Measurements from ENCODE around the gene RAB35.

The RAB35 gene

GRCh38 chr12:120102189-120103043 is 14.1 kb downstream of the RAB35 start:
- DNase-seq: no peak

DNA sequence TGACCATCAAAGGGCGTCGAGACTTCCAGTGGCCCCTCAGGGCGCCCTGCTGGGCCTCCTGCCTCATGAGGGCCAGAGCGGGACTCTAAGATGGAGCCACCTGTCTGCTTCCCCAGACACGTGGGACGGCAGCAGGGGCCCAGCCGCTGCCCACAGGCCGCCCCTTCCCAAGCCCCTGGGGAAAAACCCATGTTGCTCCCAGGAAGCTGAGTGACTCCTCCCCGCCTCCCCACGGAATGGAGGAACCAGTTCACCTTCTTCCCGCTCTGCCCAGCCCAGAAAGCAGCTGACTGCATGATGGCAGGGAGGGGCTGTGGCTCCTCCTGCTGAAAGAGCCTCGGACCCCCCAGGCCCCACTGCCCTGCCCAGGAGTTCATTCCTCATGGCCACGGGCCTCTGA is 14.9 kb downstream of the RAB35 start:
- DNase-seq: no peak

- no peak for DNase-seq
Measured at GRCh38 chr12:120101182-120101581, 15.4 kb downstream of the RAB35 start.

GRCh38 chr12:120100630-120101029 is 15.9 kb downstream of the RAB35 start:
- no peak for DNase-seq

GRCh38 chr12:120099738-120100137 is 16.8 kb downstream of the RAB35 start:
- no peak for DNase-seq

GRCh38 chr12:120098756-120099470 is 17.6 kb downstream of the RAB35 start:
- DNase-seq: no peak

- DNase-seq: no peak
Measured at GRCh38 chr12:120096671-120097202, 19.8 kb downstream of the RAB35 start.

GRCh38 chr12:120095736-120096135 is 20.8 kb downstream of the RAB35 start:
- no peak for DNase-seq

DNA sequence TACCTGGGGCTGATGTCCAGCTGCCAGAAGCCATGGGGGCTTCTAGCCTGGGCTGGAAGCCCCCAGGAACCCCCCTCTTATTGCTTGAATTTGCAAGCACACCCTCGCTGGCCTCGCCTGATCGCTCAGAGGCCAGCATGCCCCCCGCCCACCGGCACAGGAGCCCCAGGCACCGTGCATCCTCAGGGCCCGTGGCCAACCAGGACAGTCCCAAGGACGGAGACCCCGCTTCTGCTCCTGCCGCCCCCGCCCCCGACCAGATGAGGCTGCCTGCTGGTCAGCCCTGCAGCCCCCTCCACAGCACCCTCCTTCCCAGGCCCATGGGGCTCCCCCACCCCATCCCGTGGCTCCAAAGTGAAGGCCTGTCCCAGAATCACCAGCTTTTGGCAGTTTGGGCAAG is 21.2 kb downstream of the RAB35 start:
- DNase-seq: no peak

DNA sequence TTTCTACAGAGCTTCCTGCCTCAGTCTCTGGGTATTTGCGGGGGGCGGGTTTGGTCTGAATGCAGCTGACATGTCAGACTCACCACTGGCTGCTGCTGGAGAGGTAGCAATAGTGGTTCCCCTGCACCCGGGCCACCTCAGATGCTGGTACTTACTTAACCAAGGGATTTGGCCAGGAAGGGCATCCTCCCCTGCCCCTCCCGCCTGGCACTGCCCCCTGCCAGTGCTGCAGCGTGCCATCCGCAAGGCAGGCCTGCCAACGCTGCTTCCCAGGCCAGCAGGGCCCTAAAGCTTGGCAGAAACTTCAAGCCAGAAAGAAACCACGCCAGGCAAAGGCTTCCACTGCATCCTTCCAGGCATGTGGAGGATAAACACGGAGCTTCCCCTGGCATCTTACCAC is 22.1 kb downstream of the RAB35 start:
- no peak for DNase-seq

GRCh38 chr12:120093592-120094355 is 22.8 kb downstream of the RAB35 start:
- peak; percentile 78 for DNase-seq

DNA sequence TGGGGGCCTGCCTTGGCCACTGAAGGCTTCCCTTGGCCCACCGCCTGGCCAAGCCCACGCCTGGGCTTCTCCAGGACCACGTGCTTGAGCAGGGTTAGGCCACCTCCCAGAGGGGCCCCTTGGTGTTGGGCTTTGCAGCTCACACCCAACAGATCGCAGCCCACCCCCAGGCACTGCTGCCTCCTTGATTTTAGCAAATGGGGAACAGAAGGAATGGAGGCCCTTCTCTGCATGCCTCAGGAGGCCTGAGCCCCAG is 23.3 kb downstream of the RAB35 start:
- DNase-seq: no peak

DNA sequence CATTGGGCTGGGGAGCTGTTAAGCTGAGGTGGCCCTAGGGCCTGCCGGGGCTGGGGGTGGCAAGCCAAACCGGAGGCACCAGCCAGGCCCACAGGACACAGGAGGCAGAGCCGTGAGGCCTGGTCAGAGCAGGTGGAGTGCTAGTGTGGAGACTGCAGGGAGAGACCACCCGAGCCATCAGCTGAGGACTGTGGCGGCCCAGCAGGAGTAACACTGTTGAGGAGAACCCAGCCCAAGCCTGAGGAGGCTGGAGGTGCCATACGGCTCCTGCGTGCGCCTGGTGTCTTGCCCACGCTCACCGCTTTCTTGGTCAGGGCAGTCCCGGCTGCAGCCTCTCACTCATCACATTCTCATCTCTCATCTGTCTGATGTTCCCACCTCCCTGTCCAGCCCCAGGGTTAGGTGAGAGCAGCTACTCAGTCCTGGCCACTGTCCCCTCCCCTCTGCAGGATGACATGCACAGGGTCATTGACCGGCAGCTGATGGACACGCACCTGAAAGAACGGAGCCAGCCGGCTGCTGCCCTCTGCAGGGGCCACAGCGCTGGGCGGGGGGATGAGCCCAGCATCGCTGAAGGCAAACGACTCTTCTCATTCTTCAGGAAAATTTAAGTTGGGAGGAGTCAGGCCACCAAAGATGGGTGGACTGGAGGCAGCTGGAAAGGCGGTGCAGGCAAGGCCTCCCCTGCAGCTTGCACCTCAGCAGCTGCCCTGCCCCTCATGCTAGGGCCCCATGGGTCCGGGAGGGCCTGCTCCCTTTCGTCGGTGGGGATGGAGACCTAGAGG is 23.8 kb downstream of the RAB35 start:
- no peak for DNase-seq

GRCh38 chr12:120091371-120092090 is 25.0 kb downstream of the RAB35 start:
- DNase-seq: no peak

- no peak for DNase-seq
Measured at GRCh38 chr12:120090626-120091295, 25.8 kb downstream of the RAB35 start.

- DNase-seq: no peak
Measured at GRCh38 chr12:120090206-120090605, 26.3 kb downstream of the RAB35 start.

- DNase-seq: no peak
Measured at GRCh38 chr12:120089796-120090195, 26.8 kb downstream of the RAB35 start.

DNA sequence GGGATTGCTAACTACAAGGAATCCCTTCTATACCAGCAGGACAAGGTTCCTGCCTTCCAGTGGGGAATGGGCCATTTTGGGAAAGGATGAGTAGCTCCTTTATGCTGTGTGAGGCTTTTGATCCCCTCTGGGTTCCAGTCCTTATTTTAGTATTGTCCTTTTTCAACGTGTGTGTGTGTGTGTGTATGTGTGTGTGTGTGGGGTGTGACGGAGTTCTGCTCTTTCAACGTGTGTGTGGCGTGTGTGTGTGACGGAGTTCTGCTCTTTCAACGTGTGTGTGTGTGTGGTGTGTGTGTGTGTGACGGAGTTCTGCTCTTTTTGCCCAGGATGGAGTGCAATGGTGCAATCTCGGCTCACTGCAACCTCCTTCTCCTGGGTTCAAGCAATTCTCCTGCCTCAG is 27.4 kb downstream of the RAB35 start:
- DNase-seq: no peak

DNA sequence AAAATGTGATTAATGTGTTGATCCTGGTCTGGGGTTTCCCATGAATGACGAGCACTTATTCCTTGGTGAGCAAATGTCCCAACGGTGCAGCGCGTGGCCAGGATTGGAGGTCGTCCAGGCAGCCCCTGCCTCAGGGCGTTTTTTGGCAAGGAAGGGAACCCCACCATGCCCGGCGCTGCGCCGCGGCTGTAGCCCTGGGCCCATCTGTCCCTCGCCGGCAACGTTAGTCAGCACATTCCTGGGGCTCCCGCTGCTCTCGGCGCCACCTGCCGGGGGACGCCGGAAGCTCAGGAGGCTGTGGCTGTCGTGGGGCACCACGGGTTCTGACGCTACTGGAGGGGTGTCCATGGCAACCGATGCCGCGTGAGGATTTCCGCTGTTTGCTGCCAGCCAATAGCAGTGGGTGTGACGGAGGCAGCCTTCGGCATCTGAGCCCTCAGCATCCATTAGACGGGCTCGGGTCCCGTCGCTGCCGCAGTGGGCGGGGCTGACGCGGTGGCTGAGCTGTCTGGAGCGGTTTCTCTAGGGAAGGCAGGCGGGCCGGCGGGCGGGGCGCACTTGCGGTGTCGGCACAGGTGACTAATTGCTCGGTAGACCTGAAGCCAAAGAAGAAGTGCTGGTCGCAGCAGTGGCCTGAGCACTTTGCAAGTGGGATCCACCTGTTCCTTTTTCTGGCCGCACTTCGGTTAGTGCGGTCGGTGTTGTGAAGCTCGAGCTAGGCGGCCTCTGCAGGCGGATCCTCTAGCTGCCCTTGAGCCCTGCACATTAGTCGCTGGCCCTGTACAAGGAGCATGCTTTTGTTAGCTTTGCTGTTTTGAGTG is 29.5 kb downstream of the RAB35 start:
- peak; percentile 99 for DNase-seq

DNA sequence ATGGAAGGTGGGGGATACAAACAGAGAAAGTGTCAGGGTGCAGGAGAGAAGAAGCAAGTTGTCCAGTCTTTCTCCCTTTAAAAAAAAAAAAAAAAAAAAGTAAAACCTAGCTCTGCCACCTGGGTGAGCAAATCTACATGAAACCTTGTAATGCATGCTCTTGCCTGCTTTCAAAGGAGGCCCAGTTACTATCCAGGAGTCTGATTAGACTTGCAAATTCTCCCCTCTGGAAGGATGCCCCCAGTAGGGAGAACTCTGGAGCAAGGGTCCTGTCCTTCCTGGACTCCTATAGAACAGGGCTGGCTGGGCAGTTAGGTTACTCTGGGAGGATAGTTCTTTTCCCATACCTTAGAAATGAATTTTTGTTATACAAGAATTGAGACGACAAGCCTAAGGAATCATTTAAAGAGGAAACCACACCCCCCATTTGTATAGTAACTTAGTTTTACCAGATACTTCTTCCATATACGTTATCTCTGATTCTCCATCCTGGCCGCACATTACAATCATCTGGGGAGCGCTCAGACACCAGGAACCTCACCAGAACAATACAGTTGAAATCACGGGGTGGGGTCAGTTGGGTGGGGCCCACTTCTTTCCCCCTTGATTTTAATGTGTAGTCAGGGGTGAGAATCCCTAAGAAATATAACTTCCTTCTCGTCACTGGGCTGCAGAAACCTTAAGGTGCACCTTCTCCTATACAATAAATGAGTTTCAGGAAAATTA is 30.5 kb downstream of the RAB35 start:
- no peak for DNase-seq
